ENCODE data around the gene PRTG.
"Not testable (repeated sequence)": the region's sequence is repeated elsewhere in the genome, so short reads cannot be mapped to it uniquely, and the experiment has no call there.

Gene PRTG

DNA sequence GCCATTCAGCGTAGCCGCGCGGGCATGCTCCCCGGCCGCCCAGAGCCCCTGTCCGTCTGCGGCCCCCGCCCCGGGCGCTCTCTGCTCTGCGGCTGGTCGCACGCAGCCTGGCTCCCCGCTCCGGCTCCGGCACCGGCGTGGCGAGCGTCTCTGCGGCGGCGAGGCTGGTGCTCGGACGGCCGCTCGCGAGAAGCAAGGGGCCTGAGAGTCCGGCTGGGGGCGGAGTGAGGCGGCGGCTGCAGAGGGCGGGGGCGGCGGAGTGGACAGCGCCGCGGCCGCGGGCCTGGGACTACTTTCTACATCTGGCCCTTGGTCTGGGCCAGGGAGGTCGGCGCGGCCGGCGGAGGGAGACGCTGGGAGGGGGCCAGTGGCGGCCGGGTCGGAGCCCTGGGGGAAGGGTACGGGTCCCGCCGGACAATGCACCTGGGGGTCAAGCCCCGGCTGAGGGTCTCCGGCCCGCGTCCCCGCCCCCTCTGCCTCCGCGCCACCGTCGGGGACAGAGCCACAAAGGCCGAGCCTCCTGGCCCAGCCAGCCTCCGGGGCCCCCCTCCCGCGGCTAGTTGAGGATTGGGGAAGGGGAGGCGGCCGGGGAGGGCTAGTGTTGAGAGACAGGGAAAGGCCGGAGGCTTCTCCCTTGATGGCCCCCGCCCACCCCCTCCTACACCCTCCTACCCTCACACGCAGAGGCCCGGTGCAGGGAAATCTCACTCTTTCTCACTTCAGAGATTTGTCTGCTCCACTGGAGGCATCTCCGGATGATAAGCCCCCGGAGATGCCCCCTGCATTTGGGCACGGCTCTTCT lies at the start of gene PRTG:
Gene PRTG (minus strand): TSS at position 226 of the 802 bp plus-strand sequence. CDS start 221 bp downstream, at position 5.
- DNase-seq: no peak

DNA sequence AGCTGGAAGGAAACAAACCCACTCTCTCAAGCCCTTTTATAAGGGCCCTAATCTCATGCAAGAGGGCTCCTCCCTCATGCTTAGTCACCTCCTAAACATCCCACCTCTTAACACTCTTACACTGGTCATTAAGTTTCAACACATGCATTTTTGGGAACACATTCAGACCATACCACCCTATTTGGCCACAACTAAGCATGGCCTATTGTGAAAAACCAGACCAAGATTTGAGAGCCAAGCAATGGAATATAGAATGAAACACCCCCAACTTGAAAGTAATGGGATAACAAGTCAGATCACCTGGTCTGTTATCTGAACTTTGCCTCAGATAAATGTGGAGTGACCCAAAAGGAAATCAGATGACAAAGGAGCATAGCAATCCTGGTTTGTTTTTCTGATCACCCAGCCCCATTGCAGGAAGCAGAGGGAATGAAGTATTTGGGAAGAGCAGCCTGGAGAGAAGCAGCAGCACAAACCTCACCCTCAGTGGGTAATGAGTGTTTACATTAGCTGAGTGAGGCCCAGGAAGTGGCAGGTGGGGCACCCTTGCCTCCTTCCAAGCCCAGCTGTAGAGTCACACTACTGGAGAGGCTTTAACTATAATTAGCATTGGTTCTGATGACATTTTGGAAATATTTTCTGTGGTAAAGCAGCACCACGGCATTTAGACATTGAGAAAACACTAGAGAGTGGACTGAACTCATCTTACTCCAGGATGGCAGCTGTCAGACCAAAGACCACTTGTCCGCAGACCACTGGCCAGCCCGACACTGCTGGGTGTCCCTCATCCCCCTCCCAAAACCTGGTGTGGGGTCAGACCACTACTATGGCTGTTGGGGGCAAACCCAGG lies 48.8 kb upstream of the PRTG start:
- DNase-seq: no peak

DNA sequence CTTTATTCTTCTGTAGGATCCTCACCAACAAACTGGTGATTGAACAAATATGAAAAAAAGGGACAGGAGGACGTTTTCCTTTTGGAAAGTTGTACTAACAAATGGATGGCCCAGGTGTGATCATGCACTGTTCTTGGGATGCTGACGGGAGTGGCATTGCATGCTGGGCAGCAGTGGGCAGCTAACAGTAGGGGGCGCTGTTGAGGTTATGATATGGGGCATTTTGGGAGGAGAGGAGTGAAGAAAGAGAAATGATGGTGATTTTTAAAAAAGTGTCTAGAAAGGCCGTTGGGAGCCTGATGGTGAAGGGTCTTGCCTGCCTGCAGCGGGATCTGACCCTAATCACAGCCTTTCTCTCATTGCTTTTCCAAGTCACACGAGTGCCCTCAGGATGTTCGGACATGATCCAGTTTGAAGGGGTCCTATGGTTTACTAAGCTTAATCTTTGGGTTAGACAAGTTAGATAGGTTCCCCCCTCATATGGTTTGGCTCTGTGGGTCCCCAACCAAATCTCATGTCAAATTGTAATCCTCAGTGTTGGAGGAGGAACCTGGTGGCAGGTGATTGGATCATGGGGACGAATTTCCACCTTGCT lies 46.2 kb upstream of the PRTG start:
- DNase-seq: no peak

GRCh38 chr15:55786341-55786740 lies 43.4 kb upstream of the PRTG start:
- no peak for DNase-seq

GRCh38 chr15:55785593-55785992 lies 42.6 kb upstream of the PRTG start:
- DNase-seq: not testable (repeated sequence)

DNA sequence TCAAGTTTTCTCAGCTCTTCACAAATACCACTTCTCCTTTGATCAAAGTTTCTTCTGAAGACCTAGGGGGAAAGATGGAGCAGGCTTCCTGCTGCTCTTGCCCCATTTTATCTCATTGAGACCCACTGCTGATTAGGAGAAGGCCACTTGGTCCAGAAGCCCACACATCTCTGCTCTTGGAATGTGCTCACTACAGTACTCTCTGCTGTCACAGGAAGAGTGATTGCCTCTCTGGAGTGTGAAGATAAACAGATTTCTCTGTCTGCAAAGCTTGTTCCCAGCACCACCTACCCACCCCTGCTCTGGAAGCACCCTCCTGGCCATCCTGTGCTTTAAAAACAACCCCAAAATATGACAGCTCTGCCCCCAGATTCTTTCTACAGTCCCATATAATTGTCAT lies 41.3 kb upstream of the PRTG start:
- no peak for DNase-seq

- no peak for DNase-seq
These were observed 39.9 kb upstream of the PRTG start for GRCh38 chr15:55782901-55783300.

DNA sequence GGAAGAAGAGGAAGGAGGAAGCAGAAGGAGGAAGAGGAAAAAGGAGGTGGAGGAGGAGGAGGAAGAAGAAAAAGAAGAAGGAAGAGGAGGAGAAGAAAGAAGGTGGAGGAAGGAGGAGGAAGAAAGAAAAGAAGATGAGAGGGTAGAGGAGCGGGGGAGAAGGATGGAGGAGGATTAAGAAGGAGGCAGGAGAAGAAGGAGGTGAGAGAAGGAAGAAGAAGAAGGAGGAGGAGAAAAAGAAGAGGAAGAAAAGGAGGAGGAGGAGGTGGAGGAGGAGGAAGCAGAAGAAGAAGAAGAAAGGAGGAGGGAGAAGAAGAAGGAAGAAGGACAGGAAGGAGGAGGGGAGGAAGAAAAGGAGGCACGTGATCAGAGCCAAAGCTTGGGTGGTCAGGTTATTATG lies 37.3 kb upstream of the PRTG start:
- no peak for DNase-seq

GRCh38 chr15:55778932-55779331 lies 36.0 kb upstream of the PRTG start:
- no peak for DNase-seq

- no peak for DNase-seq
These were observed 32.4 kb upstream of the PRTG start for GRCh38 chr15:55775316-55775715.

DNA sequence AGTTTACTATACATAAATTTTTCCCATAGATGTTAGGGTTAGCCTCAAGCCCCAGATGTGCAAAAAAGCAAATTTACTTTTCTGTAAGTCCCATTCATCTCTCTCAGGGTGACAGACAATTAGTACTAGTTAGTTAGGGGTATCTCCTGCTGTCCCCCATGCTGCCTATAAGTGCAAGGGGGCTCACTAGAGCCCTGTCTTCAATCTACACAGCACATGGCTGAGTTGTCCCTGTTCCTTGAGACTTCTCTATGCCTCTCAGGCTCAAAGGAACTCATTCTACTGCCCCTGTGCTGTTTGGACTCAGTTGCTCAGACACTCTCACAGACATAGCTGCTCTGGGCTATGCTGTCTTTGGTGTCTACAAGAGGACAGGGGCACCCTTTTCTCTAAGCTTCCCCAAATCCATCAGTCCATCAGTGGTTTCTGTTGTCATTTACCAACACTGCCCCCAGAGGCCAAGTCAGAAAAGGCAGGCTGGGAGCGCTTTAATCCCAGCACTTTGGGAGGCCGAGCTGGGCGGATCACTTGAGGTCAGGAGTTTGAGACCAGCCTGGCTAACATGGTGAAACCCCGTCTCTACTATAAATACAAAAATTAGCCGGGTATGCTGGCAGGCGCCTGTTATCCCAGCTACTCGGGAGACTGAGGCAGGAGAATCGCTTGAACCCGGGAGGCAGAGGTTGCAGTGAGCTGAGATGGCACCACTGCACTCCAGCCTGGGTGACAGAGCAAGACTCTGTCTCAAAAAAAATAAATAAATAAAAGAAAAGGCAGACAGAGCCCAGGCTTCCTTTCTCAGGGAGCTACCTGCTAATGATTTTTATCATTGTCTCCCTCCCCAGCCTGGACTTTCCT lies 31.4 kb upstream of the PRTG start:
- DNase-seq: peak; percentile 9

DNA sequence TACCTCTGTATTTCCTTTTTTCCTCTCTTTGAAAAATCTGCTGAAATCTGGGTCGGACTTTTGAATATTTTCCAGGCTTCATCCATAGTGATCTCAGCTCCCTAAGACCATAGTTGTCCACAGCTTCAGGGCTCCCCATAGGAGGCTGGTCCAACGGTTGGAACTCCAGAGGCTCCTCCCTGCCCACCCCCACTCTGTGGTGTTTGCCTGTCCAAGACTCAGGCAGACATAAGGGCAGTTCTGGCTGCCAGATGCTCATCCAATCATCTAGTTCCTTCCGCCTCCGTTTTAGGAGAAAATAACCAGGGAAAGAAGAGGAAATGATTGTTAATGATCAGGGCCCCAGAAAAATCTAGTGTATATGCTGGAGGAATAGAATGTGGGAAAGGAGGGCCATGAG lies 27.9 kb upstream of the PRTG start:
- DNase-seq: no peak

- DNase-seq: no peak
These were observed 27.3 kb upstream of the PRTG start for GRCh38 chr15:55770261-55770660.

DNA sequence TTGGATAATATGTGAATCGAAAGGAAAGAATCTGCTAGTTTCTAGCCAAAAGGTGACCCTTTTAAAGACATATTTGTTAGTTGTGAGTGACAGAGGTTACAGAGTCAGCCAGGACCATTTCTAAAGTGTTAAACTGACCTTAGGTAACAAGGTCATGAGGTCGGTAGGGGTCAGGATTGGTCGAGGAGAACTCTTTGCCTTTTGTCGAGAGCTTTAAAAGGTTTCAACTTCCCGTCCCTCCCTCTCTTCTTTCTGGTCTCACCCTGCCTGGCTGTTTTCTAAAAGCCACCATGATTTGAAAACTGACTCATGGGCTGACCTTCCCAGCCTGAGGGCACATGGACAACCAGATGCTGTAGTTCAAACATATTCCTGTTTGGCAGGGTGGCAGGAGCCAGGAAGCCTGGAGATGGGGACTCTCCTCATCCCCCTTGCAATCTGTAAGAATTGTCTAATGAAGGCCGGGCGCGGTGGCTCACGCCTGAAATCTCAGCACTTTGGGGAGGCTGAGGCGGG lies 25.8 kb upstream of the PRTG start:
- no peak for DNase-seq

- DNase-seq: no peak
These were observed 23.7 kb upstream of the PRTG start for GRCh38 chr15:55766676-55767075.

DNA sequence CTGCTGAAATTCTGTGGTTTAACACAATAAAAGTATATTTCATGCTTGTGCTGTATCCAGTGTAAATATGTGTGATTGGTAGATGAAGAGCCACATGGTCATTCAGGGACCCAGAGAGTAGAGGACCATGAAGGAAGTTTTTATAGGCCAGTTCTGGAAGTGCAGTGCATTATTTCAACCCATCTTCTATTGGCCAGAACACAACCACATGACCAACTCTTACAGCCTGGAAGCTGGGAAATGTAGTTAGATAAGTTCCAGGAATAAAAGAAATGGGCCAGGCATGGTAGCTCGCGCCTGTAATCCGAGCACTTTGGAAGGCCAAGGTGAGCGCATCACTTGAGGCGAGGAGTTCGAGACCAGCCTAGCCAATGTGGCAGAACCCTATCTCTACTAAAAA lies 21.4 kb upstream of the PRTG start:
- no peak for DNase-seq

- DNase-seq: no peak
These were observed 15.6 kb upstream of the PRTG start for GRCh38 chr15:55758580-55758986.

DNA sequence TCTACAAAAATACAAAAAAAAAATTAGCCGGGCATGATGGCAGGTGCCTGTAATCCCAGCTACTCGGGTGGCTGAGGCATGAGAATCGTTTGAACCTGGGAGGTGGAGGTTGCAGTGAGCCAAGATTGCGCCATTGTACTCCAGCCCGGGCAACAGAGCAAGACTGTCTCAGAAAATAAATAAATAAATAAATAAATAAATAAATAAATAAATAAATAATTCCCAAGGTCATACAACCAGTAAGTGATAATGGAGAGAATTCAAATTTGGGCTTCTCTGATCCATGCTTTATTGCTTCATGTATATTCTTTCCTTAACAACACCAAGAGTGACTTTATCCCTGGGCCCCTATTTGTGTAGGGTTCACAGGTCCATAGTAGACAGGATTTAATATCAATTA lies 10.5 kb upstream of the PRTG start:
- DNase-seq: not testable (repeated sequence)

DNA sequence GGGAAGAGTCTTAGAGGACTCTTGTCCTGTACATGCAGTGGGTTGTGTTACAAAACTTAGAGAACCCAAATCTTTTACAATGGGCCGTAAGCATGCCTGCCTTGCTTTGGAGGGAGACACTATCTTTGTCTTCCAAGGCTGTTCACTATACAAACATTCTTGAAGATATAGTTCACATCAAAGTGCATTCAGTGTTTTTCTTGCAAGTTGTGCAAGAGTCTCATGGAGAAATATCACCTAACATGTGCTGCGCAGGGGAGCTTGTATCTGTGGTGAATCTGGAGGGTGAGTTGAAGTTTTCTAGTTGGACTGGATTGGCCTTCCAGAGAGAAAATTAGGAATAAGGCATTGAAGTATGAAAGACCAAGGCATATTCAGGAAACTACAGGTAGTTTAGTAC lies 7.8 kb upstream of the PRTG start:
- DNase-seq: no peak

DNA sequence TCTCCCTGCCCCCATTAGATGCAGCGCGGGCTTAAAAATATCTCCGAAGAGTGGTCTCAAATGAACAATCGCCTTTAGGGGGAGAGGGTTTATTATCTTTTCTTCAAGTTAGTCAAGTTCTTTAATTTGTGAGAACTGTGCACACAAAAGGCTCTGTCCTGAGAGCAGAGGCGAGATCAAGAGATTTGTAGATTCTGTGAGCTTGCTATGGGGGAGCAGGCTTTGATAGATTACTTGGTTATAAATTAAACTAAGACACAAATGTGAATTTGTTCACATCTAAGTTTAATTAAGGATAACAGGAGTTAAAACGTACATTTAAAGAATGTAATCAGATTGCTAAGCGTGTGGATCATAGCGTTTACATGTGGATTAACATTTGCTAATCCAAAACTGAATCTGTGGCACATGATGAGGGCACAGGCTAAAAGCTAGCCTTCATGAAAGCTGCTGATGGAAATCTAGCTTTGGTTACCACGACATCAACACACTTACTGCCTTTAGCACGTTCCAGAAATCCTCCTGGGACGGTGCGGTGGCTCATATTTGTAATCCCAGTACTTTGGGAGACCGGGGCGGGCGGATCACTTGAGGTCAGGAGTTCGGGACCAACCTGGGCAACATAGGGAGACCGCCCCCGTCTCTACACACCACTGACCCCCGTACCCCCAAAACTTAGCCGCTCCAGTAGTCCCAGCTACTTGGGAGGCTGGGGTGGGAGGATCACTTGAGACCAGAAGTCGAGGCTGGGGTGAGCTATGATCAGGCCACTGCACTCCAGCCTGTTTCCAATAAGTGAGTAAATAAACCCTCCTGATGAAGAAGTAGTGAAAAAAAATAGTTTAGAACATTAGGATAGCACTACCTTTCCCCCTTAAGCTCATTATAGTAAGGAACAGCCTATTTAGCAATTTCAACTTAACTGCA lies 1.0 kb upstream of the PRTG start:
- DNase-seq: no peak

- DNase-seq: no peak
These were observed 440 bp downstream of the PRTG start for GRCh38 chr15:55742498-55742926.
